A549 treated with CORT108297 at 1 μM for 4 hours (cell line): ENCODE results near the gene MFN2. TPM values are rescaled to one million over a fixed set of nuclear protein-coding genes. Genes with fewer than 3 reads are reported as not detected.

Experiments
- total RNA-seq: library from RNA; stranded (reverse); fragments of 200-300 nt; extraction: Qiagen RNA extraction; gene quantifications from 5 replicates; pipeline ENCODE4 v1.2.3, GENCODE V29; 2022

Gene MFN2
- 31.1 to 35.1 TPM (median 34.7 TPM) in 5 replicates for total RNA-seq

GRCh38 chr1:11979851-11980675, at the start of gene MFN2:
Gene MFN2 (plus strand): TSS chr1:11980444. CDS start chr1:11989169, 8,725 bp downstream.

GRCh38 chr1:11934302-11935056, 45.8 kb upstream of the MFN2 start, which contains the start of gene PLOD1:
Gene PLOD1 (plus strand): TSS chr1:11934717. CDS start chr1:11934780, 63 bp downstream.

Other genes with a start within 250 kb of the MFN2 start
- gene AGTRAP, start 244.3 kb upstream of the MFN2 start, total RNA-seq, result 73.2 to 113 TPM (median 102 TPM) in 5 replicates
- 0.09 TPM in 1 of 5 replicates, not detected in the others for gene C1orf167, start 218.3 kb upstream of the MFN2 start, total RNA-seq
- 3.8 to 5.2 TPM (median 4.3 TPM) in 5 replicates for gene MTHFR, start 174.5 kb upstream of the MFN2 start, total RNA-seq
- gene CLCN6, start 174.3 kb upstream of the MFN2 start, total RNA-seq, result 4.6 to 7.8 TPM (median 6.3 TPM) in 5 replicates
- gene NPPA, start 132.7 kb upstream of the MFN2 start, total RNA-seq, result not detected in 5 replicates
- gene NPPB, start 121.5 kb upstream of the MFN2 start, total RNA-seq, result 0.47 TPM in 1 of 5 replicates, not detected in the others
- gene KIAA2013, start 54.0 kb upstream of the MFN2 start, total RNA-seq, result 28.8 to 49.5 TPM (median 47.7 TPM) in 5 replicates
- 69.8 to 85.5 TPM (median 83.1 TPM) in 5 replicates for gene PLOD1, start 45.7 kb upstream of the MFN2 start, total RNA-seq
- gene MIIP, start 39.1 kb downstream of the MFN2 start, total RNA-seq, result 10.9 to 18.9 TPM (median 15.2 TPM) in 5 replicates
- 0.06 to 0.12 TPM (median 0.08 TPM) in 5 replicates for gene TNFRSF8, start 82.9 kb downstream of the MFN2 start, total RNA-seq
- gene TNFRSF1B, start 186.5 kb downstream of the MFN2 start, total RNA-seq, result 0.21 to 0.47 TPM (median 0.35 TPM) in 5 replicates
- gene VPS13D, start 249.6 kb downstream of the MFN2 start, total RNA-seq, result 5.8 to 7.8 TPM (median 6.5 TPM) in 5 replicates